HT1080 (cell line): ENCODE results near the gene CASS4. TPM values are rescaled to one million over a fixed set of nuclear protein-coding genes. Genes with fewer than 3 reads are reported as not detected.
A peak's percentile ranks its signal among the peaks of the same experiment; 100 is the strongest.

Experiments used
- DNase-seq: peaks from one replicate; pipeline ENCODE4 v3.0.0-alpha.2; 2015; ENCODE audit warnings: low read depth
- total RNA-seq: library from RNA; depleted of rRNA; stranded (reverse); fragments of >200 nt; shearing (Covaris generic); gene quantifications from 2 replicates; pipeline ENCODE4 v1.2.3, GENCODE V29; 2014

Gene CASS4
- total RNA-seq, 1 experiment from 2014 or later = not detected

- no peak for DNase-seq
These were observed 10.7 kb downstream of the CASS4 start for GRCh38 chr20:56422824-56423189.

GRCh38 chr20:56423211-56423610 is 11.2 kb downstream of the CASS4 start:
- DNase-seq = no peak

- DNase-seq = no peak
These were observed 11.8 kb downstream of the CASS4 start for GRCh38 chr20:56423886-56424285.

DNA sequence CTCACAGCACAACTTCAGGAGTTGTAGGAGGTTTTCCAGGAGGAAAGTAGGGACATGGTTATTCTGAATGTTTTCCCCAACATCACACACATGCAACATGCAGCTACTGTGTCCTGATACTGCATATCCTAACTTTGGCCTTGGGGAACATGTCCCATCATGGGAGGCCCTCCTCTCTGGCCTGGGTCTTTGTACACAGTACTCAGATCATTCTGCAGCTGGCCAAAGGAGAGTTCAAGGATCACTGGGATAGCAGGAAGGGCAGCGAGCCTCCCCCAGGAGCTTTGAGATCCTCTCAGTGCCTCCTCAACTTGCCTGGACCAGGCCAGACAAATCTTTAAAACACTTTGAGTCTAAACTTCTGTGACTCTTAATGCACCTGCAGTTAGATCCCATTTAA is 12.9 kb downstream of the CASS4 start:
- DNase-seq = no peak

DNA sequence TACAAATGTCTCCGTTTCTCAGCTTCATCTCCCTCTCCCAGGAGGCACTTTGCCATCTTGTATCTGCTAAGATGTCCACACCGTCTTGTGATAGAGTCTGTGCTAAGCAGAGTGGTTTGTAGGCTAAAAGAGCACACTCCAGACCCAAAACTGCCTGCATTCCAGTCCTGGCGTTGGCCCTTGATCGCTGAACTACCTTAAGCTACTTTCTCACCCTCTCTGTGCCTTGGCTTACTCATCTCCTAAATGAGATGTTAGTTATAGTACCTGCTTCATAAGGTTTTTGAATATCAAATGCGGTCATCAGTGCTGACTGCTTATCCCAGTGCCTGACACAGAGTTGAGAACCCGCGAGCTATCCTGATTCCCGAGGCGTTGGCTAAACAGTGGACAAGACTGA is 14.0 kb downstream of the CASS4 start:
- DNase-seq = no peak

- no peak for DNase-seq
These were observed 14.9 kb downstream of the CASS4 start for GRCh38 chr20:56426926-56427325.

GRCh38 chr20:56427797-56428196 is 15.7 kb downstream of the CASS4 start:
- DNase-seq = no peak

- DNase-seq = no peak
These were observed 16.4 kb downstream of the CASS4 start for GRCh38 chr20:56428410-56428809.

DNA sequence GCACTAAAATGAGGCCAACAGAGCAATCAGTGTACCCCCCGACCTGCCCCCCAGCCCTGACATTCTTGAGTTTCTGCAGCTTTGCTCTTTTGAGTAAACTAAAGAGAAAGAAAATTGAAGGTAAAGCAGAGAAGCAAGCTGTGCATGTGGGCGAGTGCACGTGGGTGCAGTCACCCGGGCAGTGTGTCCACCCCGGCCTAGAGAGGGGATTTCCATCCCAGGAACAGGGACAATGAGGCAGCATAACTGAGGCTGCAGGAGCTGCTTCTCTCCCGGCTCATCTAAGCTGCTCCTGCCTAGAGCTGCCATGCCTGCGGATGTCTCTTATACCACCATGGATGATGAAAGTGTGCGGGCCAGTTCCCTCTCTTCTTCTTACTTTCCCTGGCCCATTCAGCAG is 16.8 kb downstream of the CASS4 start:
- DNase-seq = no peak

DNA sequence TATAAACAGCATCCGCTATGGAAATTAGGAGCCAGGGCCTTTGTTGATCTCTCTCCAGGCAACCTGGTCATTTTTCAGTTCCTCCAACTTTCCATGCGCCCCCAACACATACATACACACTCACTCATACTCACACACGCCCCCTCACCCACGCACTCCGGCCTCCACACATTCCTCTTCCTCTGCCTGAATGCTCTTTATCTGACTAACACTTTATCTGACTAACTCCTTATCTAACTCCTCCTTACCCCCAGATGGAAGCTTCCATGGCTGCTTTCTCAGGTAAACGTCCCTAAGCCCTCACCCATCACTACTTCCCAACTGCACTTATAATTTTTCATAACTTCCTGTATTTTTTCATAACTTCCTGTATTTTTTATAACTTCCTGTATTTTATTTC is 17.4 kb downstream of the CASS4 start:
- peak; percentile 50 for DNase-seq

DNA sequence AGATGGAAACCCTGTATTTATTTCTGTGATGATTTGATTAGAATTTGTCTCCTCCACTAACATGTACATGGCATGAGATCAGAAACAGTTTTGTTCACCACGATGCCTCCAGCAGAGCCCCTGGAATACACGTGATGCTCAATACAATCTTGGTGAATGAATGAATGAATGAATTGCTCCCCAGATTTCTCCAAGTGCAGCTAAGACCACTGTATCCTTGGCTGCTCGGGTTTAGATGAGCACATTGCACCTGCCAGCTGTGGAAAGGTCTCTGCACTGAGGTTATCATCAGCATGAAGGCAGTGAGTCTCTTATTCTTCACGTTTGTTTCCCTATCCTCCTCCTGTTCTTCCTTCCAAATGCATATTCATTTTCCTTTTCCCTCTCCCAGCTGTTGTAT is 17.9 kb downstream of the CASS4 start:
- no peak for DNase-seq

- no peak for DNase-seq
These were observed 18.4 kb downstream of the CASS4 start for GRCh38 chr20:56430461-56430860.

- DNase-seq = no peak
These were observed 18.9 kb downstream of the CASS4 start for GRCh38 chr20:56430957-56431356.

- no peak for DNase-seq
These were observed 19.4 kb downstream of the CASS4 start for GRCh38 chr20:56431471-56431870.

DNA sequence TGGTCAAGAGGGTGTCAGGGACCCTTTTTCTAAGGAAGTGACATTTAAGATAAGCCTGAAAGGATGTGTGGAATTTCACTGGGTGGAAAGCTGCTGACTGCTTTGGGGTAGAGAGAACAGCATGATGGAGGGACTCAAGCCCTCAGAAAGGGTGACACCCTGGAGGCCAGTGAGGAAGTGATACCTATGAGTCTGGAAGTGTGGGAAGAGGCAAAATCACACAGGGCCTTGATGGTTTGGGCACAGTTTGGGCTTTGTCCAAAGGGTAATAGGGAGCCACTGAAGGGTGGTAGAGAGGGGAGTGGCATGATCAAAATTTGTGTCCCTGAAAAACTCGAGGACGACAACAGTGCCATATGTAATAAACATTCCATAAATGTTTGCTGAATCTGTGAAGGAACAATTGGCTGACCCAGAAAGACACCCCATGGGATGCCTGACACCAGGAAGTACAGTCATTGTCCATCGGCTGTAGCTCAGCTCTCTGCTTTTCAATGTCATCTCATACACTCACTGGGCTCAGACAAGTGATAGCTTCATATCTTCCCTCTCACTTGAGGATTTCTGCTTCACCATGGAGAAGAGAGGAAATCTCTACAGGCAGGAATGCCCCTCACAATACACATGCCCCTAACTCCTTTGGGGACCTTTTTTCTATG is 21.3 kb downstream of the CASS4 start:
- no peak for DNase-seq

GRCh38 chr20:56433880-56434255 is 21.8 kb downstream of the CASS4 start:
- no peak for DNase-seq

DNA sequence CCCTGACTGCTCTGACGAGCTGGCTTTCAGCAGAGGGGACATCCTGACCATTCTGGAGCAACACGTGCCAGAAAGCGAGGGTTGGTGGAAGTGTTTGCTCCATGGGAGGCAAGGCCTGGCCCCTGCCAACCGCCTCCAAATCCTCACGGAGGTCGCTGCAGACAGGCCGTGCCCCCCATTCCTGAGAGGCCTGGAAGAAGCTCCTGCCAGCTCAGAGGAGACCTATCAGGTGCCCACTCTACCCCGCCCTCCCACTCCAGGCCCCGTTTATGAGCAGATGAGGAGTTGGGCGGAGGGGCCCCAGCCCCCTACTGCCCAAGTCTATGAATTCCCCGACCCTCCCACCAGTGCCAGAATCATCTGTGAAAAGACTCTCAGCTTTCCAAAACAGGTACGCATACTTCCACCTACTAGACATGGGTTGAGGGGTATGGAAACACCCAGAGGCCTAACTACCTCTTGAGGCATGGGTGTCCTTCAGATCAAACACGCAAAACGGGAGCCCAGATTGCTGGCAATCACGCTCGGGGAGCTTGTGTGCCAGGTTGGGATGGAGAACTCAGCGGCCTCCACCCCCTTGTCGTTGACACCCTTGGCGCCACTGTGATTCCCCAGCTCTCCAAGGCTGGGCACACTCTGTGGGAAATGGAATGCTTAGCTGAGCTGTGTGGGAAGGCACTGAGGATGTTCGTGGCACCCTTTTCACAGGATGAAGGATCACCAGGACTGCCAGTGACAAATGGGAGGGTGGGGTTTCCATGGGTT is 25.3 kb downstream of the CASS4 start:
- no peak for DNase-seq

DNA sequence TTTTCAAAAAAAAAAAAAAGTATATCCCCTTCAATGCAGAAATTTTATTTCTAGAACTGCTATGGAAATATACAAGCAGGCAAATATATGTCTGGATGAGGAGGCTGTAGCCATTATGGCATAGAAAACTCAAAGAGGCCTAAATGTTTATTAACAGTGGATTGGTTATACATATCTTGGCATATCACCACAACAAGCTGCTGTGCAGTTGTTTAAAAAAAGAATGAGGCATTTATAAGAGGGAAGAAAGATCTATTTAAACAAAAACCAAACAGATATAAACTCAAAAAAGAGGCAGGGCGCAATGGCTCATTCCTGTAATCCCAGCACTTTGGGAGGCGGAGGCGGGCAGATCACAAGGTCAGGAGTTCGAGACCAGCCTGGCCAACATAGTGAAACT is 26.2 kb downstream of the CASS4 start:
- DNase-seq = no peak

DNA sequence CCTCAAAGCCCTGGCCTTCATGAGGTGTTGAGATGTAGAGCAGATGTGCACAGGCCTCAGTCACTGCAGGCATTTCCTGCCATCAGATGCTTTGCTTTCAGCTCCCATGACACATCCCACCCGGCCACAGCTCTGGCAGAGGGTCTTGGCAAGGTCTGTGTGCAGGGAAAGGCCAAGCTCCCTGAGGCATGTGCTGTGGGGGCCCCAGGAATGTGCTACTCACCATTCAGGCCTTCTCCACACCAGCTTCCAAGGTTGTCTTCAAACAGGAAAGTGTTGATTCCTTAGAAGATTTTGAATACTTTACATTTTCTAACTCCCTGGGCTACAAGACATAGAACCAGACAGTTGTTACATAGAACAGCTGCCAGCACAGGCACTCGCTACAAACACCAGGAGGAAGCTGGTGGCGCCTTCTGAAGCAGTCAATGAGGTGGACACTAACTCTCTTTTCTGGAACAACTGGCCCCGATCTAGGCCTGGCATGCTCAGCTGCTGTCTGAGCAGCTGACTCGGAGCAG is 27.8 kb downstream of the CASS4 start:
- peak; percentile 82 for DNase-seq

- DNase-seq = no peak
These were observed 28.4 kb downstream of the CASS4 start for GRCh38 chr20:56440346-56441007.

- no peak for DNase-seq
These were observed 30.6 kb downstream of the CASS4 start for GRCh38 chr20:56442389-56443365.
